Measurements from ENCODE around the gene MAP4K4.

The MAP4K4 gene

DNA sequence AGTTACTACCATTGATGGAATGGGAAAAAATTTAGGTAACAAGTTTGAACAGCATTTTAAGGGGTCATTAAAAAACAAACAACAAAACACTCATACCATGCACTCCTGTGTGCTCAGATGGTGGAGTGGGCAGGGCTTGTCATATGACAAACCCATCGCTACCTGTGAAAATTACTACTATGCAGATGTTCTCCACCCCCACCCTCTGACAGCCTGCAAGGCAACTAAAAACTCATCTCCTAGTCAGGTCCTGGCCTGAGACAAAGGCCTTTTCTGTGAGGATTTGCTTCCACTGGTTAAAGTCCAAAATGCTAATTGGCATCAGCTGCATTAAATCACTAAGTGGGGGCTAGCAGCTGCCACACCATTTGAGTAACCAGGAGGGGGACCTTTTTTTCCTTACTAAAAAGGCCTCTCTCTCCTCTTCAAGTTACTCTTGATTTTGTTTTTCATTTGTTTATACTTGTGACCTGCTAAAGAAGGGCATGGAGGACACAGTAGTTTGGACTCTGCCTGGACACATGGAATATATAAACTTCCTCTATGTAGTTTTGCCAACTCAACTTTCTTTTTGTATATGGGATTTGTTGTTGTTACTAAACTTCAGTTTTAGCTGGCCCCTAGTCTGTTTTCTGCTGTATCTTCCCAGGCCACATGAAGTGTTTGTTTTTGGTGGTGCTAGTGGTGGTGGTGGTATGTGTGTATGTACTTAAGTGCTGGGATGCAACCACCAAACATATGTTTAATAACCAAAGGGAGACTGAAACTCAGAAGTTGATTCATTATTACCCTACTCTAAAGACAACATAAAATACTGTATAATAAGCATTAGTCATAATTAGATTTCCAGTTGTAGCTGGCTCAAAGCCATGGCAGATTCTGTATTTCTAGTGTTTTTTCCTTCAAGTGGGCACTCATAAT is 121.3 kb downstream of the MAP4K4 start:
- no peak for DNase-seq

DNA sequence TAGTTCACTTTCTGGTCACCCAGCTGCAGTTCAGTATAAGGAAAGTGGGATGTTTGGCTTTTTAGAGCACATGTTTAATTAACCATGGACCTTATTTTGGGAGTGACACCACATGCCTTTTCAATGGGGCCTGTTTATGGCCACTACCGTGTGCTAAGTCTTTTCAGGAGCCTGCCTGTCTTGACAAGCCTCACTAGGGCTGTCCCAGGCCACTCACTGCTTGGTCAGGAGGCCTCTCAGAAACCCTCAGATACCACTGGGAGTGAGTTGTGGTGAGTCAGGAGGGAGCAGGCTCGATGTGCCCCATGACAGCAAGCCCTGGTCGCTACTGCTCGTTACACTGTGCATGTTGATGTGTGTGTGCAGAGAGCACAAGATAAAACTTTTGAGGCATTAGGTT is 123.0 kb downstream of the MAP4K4 start:
- DNase-seq = peak; percentile 45

DNA sequence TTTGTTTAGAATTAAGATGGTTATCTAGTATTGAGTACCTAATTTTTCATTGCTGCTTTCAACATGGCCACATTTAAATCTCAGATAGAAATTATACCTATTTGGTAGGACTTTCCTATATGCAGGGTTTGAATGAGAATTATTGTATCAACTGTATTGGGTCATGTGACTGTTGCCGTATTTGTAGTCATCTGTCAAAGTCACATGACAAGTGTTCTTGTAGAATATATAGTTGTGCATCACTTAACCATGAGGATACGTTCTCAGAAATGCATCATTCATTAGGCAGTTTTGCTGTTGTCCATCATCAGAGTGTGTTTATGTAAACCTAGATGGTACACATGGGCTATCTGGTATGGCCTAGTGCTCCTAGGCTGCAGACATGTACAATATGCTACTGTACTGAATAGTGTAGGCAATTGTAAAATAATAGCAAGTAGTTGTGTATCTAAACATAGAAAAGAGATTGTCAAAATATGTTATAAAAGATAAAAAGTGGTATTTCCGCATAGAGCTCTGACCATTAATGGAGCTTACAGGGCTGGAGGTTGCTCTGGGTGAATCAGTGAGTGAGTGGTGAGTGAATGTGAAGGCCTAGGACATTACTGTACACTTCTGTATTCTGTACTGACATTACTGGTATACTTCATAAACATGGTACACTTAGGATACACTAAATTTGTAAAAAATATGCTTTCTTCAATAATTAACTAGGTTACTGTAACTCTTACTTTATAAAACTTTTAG is 123.7 kb downstream of the MAP4K4 start:
- no peak for DNase-seq

DNA sequence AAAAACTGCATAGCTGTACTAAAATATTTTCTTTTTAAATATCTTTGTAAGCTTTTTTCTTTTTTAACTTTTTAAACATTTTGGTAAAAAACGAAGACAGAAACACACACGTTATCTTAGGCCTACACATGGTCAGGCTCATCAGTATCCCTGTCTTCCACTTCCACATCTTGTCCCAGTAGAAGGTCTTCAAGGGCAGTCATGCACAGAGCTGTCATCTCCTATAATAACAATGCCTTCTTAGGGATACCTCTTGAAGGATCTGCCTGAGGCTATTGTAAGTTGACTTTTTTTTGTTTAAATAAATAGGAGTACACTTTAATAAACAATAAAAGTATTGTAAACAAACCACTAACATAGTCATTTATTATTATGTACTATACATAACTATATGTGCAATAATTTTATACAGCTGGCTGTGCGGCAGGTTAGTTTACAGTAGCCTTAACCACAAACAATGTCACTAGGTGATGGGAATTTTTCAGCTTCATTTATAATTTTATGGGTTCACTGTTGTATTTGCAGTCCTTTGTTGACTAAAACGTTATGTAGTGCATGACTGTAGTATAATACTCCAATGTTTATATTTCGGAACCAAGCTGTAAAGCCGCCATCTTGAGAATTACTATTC is 124.4 kb downstream of the MAP4K4 start:
- DNase-seq = no peak

DNA sequence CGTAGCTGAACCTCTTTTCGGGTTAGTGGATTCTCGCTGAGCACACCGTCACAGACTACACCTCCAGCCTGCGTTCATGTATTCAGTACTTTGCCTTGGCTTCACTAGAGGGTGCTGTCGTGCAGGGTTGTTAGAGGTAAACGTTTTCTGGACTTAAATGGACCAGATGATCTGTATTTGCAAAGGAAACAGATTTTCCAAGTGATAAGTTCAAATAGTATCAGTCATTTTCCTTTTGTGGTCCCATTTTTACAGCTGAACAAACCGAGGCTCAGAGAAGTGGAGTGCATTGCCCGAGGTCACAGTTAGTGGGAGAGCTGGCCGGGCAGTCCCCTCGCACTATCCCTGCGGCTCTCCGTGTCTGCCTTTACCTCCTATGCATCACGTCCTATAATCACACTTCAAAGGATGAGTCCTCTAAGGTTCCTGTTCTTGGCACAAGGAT is 125.9 kb downstream of the MAP4K4 start:
- DNase-seq = peak; percentile 52

DNA sequence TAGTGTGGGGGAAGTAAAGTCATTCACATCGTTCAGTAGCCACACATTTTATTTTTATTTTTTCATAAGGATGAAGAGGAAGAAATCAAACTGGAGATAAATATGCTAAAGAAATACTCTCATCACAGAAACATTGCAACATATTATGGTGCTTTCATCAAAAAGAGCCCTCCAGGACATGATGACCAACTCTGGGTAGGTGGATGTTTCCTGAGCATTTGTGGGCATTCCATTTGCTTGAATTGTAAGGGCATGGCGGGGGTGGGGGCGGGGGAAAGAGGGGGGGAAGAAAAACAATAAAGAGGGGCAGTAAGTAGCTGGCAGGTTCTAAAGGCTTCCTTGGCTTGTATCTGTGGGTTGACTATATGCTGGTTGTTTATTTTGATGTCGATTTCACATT is 126.4 kb downstream of the MAP4K4 start:
- DNase-seq = no peak

DNA sequence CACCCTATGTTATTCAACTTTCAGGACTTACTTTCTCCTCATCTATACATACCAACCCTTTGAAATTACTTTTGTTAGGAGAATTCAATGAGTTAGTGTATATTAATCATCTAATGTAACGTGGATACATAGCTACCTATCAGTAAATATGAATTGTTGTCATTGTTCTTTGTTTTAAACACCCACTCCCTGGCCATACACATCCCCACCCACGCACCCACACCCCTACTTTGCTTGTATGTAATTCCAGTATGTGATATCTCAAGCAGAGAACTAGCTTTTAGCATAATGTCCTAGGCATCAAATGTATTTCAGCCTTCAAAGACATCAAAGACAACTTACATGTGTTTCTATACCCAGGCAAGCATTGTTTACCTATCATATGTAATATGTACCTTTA is 129.2 kb downstream of the MAP4K4 start:
- no peak for DNase-seq

DNA sequence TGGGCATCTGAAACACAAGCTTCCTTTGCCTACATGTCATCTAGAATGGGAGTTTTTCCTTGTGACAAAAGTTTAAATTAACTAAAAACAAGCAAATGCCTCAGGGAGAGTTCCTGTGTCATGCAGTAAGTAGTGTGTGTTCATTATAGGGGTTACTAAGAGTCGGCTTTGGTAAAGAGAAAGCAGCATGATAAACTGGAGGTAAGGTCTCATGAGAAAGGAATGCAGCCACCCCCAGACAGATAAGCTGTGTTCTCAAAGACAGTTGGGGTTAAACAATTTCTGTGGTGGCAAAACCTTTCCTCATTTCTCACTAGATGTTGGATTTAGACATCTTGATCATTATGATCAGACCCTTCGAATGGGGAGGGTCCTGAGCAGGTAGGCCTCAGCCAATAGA is 129.7 kb downstream of the MAP4K4 start:
- no peak for DNase-seq

DNA sequence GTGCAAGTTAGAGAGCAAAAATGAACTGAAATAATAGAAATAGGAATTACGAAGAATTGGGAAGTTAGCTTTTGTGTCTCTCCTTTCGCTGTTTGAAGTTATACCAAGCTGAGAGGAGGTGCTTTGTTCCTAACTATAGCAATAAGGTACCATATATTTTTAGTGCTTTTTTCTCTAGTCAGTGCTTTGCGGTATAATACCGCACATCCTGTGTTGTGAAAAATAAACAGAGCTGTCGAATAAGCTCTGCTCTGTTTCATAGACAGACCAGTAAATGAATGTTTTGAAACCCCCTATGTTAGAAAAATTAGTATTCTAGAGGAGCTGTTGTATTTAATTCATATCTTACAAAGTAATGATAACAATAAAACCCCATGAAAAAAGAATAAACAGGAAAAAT is 130.8 kb downstream of the MAP4K4 start:
- no peak for DNase-seq

DNA sequence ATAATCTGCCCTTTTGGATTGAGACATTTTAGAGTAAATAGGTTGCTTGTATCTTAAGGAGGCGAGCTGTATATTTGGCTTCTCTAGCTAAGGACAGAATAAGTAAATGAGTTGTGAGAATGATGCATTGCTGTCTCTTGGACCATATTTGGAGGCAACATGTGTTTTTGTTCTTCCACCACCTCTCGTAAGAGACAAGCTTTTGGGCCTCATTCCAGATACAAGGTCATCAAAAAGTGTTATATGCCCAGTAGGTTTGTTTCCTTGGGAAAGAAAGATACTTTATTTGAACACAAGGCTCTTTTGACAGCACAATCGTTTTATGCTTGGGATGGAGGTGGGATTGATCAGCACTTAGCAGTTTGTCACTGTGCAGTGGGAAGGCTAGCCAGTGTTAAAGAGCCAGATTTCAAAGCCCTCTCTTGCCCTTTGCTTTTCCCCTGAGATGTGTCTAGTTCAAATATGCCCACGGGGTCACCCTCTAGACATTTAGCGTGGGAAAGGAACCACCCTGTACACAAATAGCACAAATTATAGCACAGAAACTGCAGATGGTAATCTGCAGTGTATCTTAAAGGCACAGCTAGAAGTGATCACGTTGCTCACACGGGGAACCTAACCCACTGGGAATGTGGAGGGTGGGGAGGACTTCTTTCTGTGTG is 131.3 kb downstream of the MAP4K4 start:
- no peak for DNase-seq

DNA sequence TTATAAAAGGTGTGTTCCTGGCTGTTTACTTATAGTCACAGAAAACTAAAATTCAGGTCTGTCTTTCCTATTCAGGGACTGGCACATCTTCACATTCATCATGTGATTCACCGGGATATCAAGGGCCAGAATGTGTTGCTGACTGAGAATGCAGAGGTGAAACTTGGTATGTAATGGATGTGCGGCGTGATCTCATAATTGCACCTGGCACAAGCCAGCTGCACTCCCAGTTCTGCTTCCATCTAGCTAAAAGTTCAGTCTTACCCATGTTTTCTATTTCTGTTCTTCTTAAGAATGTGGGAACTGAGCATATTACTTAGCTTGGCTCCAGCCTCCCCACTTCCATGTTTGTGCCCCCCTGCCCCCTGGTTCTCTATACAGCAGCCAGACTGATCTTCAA is 131.9 kb downstream of the MAP4K4 start:
- DNase-seq = no peak

DNA sequence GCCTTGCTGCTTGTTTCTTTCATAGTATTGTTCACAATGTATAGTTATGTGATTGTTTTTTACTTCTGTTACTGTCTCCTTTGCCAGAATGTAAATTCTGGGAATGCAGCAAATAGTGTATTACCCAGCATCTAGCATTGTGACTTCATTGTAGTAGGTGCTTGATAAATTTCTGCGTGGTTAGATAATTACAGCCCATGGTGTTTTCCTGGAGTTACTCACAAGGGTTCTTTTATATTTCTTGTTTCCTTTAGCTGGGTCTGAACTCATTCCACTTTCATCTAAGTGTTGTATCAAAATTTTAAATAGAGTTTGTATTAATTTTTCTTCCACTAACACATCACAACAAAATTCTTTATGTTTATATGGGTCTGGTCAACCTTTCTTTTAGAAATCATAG is 132.6 kb downstream of the MAP4K4 start:
- DNase-seq = no peak

DNA sequence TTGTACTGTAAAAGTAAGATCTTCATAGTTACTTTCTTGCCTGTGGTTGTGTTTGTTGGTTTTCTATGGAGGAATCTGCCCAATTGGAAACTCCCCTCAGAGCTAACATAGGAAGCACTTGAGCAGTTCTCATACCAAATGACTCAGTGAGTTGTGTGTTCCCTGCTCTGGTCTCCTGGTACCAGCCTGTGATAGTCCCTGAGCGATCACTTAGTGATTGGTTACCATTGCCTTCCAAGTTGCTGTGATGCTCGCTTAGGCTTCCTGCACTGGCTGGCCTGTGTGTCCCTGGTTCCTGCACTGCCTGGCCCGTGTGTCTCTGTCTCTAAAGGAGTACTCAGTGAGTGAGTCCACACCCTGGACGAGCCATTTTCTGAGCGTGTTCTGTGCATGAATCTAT is 133.0 kb downstream of the MAP4K4 start:
- no peak for DNase-seq

DNA sequence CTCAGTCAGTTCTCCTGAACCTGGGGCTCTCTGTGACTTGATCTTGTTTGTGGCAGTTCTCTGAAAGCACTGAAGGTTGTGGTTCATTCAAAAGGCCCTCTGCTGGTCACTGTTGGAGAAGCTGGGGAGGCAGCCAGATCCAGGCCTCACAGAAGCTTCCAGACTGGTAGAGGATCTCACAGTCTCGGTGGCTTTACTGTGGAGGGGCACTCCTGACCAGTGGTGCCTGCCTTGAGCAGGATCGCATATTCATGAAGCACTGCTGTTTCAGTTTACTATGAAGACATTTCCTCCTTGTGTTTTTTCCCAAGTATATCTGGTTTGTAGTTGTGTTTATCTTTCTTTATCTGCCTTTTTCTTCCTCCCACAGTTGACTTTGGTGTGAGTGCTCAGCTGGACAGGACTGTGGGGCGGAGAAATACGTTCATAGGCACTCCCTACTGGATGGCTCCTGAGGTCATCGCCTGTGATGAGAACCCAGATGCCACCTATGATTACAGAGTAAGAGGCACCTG is 133.9 kb downstream of the MAP4K4 start:
- peak; percentile 79 for DNase-seq

DNA sequence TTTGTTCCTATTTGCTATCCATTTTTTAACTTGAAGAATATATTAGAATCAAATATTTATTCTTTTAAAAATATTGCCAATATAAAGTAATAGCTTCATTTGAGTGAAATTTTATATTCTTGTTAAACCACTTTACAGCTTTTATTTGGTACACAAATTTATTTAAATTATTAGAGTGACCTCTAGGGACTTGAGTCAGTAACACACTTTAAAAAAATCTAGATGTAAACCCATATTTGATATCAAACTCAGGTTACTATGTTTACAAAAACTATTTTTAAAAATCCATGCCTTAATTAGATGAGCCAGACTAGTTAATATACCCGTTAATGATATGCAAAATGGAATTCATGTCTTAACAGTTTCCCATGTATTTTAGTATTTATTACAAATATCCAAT is 134.6 kb downstream of the MAP4K4 start:
- DNase-seq = no peak

DNA sequence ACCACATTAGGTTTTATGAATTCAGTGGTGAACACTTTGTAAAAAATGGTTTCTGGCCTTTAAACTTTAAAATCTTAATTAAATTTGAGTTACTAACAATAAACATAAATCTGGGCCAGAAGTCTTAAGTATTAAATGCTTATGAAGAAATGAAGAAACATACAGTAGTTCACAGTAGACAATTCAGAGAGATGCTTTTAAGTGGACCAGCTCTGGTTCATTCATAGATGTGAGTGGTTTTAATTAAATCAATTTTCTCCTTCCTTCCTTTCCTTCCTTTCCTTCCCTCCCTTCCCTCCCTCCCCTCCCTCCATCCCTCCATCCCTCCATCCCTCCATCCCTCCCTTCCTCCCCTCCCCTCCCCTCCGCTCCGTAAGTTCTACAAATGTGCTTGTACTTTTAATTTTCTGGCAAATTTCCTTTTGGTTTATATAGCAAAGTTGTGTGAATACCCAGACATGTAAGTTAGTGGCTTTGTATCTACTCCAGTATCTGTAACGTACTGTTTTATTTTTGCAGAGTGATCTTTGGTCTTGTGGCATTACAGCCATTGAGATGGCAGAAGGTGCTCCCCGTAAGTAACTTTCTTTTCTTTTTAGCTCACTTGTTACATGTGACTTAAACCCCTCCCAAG is 136.5 kb downstream of the MAP4K4 start:
- no peak for DNase-seq

DNA sequence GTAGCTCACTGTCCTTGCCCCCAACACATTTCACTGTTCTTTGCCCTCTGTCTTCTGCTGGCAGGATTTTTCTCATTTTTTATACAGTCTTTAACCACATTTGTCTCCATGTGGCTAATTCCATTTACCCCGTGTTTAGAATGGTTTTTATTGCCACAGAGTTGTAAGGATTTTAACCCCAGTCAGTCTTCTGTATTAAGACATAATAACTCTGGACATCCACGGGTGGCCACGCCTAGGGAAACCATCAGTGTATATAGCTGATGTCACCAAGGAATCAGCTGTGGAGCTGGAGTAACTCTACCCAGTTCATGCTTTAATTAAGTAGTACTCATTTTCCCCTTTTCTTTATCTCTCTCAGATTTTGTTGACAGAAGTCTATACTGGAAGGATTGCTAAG is 139.8 kb downstream of the MAP4K4 start:
- DNase-seq = no peak

DNA sequence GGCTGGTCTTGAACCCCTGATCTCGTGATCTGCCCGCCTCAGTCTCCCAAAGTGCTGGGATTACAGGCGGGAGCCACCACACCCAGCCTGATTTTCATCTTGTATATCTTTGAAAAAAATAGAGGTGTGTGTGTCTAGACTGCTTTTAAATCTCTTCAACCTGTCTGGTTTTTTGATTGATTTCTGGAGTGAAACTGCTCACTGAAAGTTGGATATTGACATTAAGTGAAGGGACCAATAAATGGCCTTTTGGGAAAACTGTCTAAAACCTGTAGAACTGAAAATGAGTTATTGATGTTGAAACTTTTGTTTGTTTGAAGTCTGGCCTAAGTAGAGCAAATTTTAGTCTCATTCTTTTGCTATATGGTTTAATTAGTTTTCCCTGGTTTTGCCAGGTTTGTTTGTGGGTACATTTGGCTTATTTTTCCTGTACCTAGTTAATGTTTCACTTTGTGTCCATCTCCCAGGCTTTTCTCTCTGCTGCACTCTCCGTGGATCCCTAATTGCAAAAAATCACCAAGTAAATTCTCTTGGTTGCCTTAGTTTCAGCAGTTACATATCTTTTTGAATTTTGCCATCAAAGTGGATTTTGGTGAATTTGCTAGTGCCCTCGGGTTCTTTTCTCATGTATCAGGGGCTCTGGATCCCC is 144.3 kb downstream of the MAP4K4 start:
- DNase-seq = no peak

DNA sequence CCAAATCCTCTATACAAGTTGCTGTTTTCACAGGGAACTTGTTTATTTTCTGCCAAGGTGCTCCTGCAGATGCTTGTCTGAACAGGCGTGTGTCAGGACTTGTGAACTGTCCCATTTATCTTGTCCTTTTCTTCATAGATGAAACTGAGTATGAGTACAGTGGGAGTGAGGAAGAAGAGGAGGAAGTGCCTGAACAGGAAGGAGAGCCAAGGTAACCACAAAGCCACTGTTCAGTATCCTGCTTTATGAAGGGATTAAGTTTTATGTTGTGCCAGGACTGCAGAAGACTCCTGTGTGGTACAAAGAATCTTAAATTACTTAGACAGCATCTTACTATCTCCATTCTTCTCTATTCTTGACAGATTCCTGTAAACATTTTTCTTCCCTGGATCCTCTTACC is 145.0 kb downstream of the MAP4K4 start:
- no peak for DNase-seq

DNA sequence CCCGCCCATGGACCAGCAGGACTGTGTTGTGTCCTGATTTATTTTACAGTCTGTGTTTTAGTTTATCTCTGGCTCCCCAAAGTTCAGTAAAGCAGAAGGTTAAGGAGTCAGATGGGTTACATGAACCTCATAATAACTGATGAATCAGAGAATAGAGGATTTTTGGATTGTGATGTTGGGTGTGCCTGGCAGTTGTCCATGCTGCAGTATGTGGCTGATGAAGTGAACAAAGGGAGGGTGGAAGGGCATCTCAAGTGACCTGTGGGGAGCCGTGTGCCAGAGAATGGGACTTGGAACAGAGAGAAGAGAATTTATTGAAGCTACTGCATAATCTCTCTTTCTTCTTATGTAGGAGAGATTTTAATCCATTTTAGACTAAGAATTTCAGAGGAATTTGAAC is 145.5 kb downstream of the MAP4K4 start:
- no peak for DNase-seq

DNA sequence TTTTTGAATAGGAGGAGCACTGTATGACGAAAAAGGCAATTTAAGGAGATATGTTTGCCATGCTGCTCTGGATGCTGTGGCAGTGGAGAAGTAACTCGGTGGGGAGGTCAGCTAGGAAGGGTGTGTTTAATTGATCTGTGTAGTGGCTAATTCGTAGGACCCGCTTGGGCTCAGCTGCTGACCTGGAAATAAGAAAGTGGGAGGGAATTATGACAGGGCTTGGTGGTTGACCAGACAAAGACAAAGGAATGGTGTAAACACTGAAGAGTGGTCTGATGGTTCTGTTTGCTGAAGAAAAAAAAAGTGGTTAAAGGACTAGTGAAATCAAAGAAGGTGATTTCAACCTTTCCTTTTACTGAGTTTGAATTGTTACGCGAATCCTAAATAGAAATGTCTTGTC is 146.0 kb downstream of the MAP4K4 start:
- no peak for DNase-seq
